Right cardiac atrium (tissue), 5 donors: ENCODE results near the gene FAM151A. TPM values are rescaled to one million over a fixed set of nuclear protein-coding genes. Genes with fewer than 3 reads are reported as not detected.

Experiments
- ATAC-seq, 2 donors: fragments of 200-7000 bp; cut with Tn5 transposase; one replicate each; pipeline versions ENCODE4 v1.8.0 to v1.9.1; 2020; ENCODE audit warnings: moderate library complexity in 2 of 2, mild to moderate bottlenecking in 1 of 2
- DNase-seq, 3 donors: peaks; one replicate each; pipeline ENCODE4 v3.0.0-alpha.2; 2020
- H3K27ac ChIP-seq: one replicate; pipeline ENCODE4 v1.5.1; 2013; ENCODE audit warnings: mild to moderate bottlenecking, low read length, control low read depth, moderate library complexity
- H3K27me3 ChIP-seq: one replicate; pipeline ENCODE4 v1.6.1; 2013; ENCODE audit not compliant: control insufficient read depth, insufficient read depth
- H3K4me1 ChIP-seq: one replicate; pipeline ENCODE4 v1.6.1; 2013; ENCODE audit warnings: low read length; ENCODE audit not compliant: control insufficient read depth, insufficient read depth
- H3K4me3 ChIP-seq: one replicate; pipeline ENCODE4 v1.5.1; 2013; ENCODE audit warnings: low read length, control low read depth
- H3K9me3 ChIP-seq: one replicate; pipeline ENCODE4 v1.6.1; 2013; ENCODE audit warnings: low read length; ENCODE audit not compliant: control insufficient read depth
- WGBS: extraction: QIAGEN DNeasy Blood & Tissue Kit; methylation state at CpG from one replicate; pipeline ENCODE4 v1.1.7; 2013; 5-methylcytosine and 5-hydroxymethylcytosine counted together
- intact Hi-C, 4 donors: fragments of 100-400 bp; cut with DNase I; formaldehyde crosslinking; loops; one replicate each; pipeline versions ENCODE4 v1.11.0 to v1.14.0; 2022 to 2023
- polyA plus RNA-seq: library from polyadenylated mRNA; stranded (reverse); fragments of 200-250 nt; gene quantifications from one replicate; pipeline ENCODE4 v1.2.3, GENCODE V29; 2013
- total RNA-seq, 4 donors: library from RNA; stranded (reverse); fragmentation: NEBNext Ultra II Directional; extraction: Animal tissue kit (Norgen Biotek cat#: 25700); gene quantifications; one replicate each; pipeline ENCODE4 v1.2.1, GENCODE V29; 2021
- donor health status: healthy with polysubstance abuse.
- donor health status: DM: no; HTN: yes; CAD: no.
- donor health status: DM: no; HTN: no; CAD: no.
- donor health status: DM: no; HTN: yes; CAD: no; lungs with severe emphysema.
- donor health status: DM: yes; HTN: yes; CAD: no.

Gene FAM151A
- total and polyA plus RNA-seq, 5 donors = 0.15 to 0.72 (median 0.51) TPM; not detected in 1

DNA sequence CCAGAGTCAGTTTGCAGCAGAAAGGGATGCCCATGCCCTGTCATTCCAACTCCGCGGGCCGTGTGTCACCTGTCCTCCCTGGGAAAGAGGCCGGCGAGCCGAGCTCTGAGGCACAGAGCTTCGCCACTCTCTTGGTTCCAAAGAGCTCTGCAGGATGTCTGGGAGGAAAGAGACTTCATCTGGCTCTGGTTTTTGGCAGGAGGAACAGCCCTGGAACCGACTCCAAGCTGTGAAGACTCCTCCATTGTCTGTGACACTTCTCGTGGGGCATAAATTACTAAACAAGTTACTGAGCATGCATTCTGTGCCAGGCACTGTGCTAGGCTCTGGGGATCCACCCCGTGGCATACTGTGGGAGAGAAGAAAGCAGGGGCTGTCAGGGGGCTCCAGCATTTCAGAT is 3.9 kb upstream of the FAM151A start:
- Histone ChIP-seq H3K4me1 (no peaks in the 10 kb centered on the region), H3K4me3 (no peak overlapping the region), H3K9me3 (no peaks in the 10 kb centered on the region), H3K27ac (no peak overlapping the region), H3K27me3 (no peaks in the 10 kb centered on the region)
- intact Hi-C loops = no loop called here
- ATAC-seq (no peak), DNase-seq (no peak)
- WGBS = no CpG with 5 or more reads among the region's 10 CpGs

DNA sequence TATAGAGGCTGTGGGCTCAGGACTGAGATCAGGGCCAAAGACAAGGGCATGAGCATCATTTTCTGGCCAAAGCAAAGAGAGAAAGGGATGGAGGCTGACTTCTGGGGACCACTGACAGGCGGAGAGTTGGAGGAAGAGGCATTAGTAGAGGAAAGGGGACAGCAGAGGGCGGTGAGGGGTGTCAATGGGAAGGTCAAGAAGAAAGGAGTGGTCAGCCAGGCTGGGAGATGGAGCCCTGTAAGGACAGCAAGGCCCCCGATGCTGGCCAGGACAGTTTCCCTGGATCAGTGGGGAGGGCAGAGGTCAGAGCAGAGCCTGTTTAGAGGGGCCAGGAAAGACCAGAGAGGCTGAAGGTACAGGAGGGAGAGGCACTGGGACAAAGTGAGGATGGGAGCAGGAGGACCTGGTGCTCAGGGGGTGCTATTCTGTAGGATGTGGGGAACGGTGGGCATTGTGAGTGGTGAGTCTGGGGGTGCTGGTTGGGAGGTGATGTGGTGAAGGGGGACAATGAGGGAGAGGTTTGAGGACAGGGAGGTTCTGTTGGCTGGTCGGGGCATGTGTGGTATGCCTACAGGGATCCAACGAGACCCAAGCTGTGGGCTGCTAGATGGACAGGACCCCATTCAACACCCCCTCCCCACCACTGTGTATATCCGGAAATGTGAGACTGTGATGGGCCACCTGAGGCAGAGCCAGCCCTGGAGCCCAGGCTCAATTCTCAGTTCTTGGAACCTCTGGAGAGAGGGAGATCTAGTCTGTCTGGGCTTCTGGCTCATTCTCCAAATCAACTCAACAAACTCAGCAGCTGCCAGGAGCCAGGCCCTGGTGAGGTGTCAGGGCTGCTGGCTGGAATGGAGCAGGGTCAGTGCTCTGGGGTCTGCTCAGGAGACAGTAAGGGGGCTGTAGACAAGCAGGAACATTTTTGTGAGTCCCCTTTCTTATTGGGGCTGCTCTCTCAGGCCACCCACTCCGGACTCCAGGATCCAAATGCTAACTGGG is 1.4 kb upstream of the FAM151A start:
- H3K27me3 ChIP-seq = no peaks in the 10 kb centered on the region
- H3K9me3 ChIP-seq = no peaks in the 10 kb centered on the region
- ATAC-seq (peak in 1 of 2 donors; percentile 30), DNase-seq (no peak)
- intact Hi-C loops = no loop called here
- H3K4me1 ChIP-seq = no peaks in the 10 kb centered on the region
- 52% methylated on average over 8 of the region's 8 CpGs for WGBS
- no peak overlapping the region for H3K4me3 ChIP-seq
- H3K27ac ChIP-seq = no peak overlapping the region

DNA sequence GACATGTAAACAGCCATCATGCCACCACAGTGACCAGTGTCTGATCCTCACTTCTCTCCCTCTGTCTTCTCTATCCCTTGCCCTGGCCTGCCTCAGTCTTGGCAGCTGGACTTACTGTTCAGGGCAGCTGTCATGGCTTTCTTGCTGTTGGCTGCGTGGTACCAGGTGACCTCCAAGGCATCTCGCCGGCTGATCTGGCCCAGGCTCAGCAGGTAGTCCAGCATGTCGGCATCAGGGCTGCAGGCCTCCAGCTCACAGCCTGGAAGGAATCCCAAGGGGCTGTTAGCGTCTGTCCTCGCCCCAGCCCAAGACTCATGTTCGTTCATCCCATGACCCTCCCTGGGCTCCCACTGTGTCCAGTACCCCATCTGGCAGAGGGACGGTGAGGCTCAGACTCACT is 3.6 kb downstream of the FAM151A start:
- DNase-seq (peak in 1 of 3 donors; percentile 35), ATAC-seq (no peak)
- Histone ChIP-seq H3K9me3 (no peaks in the 10 kb centered on the region), H3K27me3 (no peaks in the 10 kb centered on the region), H3K27ac (no peak overlapping the region), H3K4me1 (no peaks in the 10 kb centered on the region), H3K4me3 (no peak overlapping the region)
- 71% methylated on average over 8 of the region's 8 CpGs for whole genome bisulfite sequencing
- intact Hi-C loops = no loop called here

DNA sequence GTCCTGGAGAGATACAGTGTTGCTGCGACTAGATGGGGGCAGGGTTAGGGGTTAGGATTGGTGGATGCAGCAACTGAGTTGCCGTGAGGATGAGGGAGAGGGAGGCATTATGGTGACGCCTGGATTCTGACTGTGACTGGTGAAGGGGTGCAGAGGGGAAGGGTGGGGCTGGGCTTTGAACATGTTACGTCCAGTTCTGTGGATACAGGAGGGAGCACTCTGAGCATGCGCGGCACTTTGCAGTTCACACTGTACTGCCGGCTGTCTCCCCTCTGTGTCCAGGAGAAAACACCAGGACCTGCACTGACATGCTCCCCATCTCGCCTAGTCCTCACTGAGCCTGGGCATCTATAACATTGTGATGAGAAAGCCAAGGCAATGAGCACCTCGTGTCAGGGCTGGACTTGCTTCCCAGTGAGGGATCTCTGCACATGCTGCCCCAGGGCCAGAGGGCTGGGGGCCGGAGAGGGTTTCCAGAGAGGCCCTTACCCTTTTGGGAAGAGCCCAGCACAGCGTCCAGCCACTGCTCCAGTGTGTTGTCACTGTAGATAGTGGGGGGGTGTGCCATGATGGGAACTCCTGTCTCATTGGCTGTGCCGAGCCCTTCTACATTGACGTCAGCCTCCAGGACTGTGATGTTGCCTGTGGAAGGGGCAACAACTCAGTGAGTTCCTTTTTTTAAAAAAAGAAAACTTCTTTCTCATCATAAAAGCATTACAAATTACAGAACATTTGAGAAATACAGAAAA is 7.6 kb downstream of the FAM151A start:
- no peaks in the 10 kb centered on the region for H3K27me3 ChIP-seq
- H3K4me3 ChIP-seq = no peak overlapping the region
- intact Hi-C loops = no loop called here
- no peaks in the 10 kb centered on the region for H3K9me3 ChIP-seq
- H3K4me1 ChIP-seq = no peaks in the 10 kb centered on the region
- DNase-seq = peak in 1 of 3 donors; percentile 56
- H3K27ac ChIP-seq = no peak overlapping the region
- WGBS = 48% methylated on average over 13 of the region's 13 CpGs
- ATAC-seq = peak; percentile 42 to 46

DNA sequence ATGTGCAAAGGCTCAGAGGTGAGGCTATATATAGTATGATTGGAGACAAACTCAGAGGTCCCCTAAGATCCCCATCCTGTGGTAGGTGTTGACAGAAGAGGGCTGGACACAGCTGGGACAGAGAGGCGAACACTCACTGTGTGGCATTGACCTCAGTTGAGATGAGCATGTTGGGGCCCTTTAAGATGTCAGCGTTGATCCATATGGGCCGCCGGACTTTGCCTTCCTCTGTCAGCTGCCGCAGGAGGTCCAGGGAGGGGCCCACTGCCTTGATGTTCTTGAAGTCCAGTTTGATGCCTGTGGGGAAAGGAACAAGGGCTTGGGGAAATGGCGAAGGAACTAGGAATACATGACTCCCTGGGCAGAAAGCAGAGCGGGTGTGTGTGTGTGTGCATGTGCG is 8.8 kb downstream of the FAM151A start:
- DNase-seq (peak in 1 of 3 donors; percentile 18), ATAC-seq (no peak)
- WGBS = 66% methylated on average over 8 of the region's 8 CpGs
- no peak overlapping the region for H3K4me3 ChIP-seq
- no peaks in the 10 kb centered on the region for H3K27me3 ChIP-seq
- intact Hi-C loops = no loop called here
- no peaks in the 10 kb centered on the region for H3K9me3 ChIP-seq
- no peak overlapping the region for H3K27ac ChIP-seq
- H3K4me1 ChIP-seq = no peaks in the 10 kb centered on the region

DNA sequence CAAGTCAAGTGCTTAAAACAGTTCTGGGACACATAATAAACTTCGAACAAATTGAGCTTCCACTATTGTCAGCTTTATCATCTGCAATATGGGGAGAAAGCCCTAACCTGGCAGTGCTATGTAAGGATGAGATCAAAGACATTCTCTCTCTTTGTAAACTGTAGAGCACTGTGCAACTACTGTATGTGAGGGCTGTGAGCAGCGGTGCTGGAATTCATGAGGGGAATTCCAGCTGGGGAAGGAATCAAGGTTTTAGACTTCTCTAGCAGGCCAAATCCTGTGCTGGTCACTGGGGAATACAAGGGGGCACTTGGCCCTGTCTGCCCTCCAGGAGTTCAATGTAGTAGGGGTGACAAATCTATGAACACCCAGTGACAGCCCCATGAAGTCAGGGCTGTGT is 9.3 kb downstream of the FAM151A start:
- Histone ChIP-seq H3K4me3 (no peak overlapping the region), H3K4me1 (no peaks in the 10 kb centered on the region), H3K9me3 (no peaks in the 10 kb centered on the region), H3K27ac (no peak overlapping the region), H3K27me3 (no peaks in the 10 kb centered on the region)
- 79% methylated on average over 2 of the region's 2 CpGs for WGBS
- intact Hi-C loops = no loop called here
- DNase-seq (peak in 1 of 3 donors; percentile 9), ATAC-seq (no peak)

DNA sequence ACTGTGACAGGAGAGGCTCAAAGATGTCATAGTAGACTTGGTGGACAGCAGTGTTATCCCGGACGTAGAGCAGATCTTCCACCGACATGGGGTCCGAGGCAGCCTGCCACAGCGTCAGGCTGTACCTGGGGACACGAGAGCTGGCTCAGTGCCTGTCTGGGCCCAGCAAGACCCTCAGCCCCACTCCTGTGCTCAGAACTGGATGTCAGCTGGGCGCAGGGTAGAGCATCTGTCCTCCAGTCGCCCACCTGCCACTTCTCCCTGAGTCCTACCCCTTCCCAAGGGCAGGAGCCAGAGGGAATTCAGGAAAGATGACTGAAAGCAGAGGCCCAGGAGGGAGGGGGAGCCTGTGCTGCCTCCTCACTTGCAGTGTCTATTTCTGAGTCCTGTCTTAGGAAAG is 11.7 kb downstream of the FAM151A start:
- ATAC-seq = no peak
- H3K9me3 ChIP-seq = no peaks in the 10 kb centered on the region
- no peaks in the 10 kb centered on the region for H3K27me3 ChIP-seq
- peak in 1 of 3 donors; percentile 23 for DNase-seq
- 82% methylated on average over 8 of the region's 8 CpGs for WGBS
- H3K4me1 ChIP-seq = no peaks in the 10 kb centered on the region
- intact Hi-C loops = no loop called here
- no peak overlapping the region for H3K27ac ChIP-seq
- no peak overlapping the region for H3K4me3 ChIP-seq

DNA sequence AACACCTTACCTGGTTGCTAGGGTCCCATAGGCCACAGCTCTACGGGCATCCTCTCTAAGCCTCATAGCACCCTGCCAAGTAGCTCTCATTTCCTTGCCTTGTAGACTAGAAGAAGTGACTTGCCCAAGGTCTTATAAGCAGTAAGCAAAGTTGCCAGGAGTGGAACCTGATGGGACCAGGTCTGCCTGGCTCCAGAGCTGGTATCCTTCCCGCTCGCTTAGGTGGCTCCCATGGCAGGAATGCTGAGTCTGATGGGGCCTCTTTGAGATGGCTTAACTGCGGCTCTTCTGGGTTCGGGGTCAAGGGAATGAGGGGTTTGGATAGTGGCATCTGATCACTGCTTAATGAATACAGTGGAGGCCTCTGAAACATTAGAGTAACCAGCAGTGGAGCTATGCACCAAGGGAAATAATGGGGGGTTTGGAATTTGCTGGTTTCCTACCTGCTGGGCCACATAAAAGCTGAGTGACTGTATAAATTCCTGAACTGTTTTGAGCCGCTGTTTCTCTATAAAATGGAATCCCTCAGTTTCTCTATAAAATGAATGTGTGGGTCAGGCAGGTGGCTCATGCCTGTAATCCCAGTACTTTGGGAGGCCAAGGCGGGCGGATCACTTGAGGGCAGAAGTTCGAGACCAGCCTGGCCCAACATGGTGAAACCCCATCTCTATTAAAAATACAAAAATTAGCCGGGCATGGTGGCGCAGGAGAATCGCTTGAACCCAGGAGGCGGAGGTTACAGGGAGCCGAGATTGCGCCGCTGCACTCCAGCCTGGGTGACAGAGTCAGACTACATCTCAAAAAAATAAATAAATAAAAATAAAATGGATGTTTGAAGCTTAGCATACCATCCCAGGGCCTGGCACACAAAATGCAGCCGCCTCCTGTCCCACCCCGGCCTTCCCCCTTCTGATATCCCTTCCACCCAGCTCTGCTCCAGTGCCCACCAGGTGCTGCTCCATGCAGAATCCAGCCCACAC is 12.4 kb downstream of the FAM151A start:
- H3K27me3 ChIP-seq = no peaks in the 10 kb centered on the region
- 95% methylated on average over 18 of the region's 18 CpGs for WGBS
- H3K27ac ChIP-seq = no peak overlapping the region
- intact Hi-C loops = no loop called here
- H3K9me3 ChIP-seq = no peaks in the 10 kb centered on the region
- H3K4me1 ChIP-seq = no peaks in the 10 kb centered on the region
- no peak for ATAC-seq
- no peak overlapping the region for H3K4me3 ChIP-seq
- peak in 1 of 3 donors; percentile 27 for DNase-seq

DNA sequence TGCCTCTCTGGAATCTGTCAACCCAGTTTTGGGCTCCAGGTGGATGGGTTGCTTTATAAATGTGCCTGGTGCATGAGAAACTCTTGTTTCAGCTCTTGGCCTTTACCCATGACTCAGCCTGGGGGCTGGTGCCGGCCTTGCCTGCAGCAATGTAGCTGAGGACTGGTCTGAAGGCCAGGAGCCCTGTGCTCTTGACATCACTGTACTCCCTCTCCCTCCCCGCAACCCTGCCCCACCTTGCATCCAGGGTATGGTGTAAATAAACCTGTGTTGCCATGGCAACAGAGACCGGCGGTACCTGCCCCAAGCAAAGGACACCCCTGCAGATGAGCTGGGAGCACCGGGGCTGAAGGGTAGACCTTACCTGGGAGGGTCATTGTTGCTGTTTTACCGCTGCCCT is 13.3 kb downstream of the FAM151A start:
- Histone ChIP-seq H3K4me1 (no peaks in the 10 kb centered on the region), H3K27ac (no peak overlapping the region), H3K4me3 (no peak overlapping the region), H3K27me3 (no peaks in the 10 kb centered on the region), H3K9me3 (no peaks in the 10 kb centered on the region)
- intact Hi-C loops = no loop called here
- no peak for ATAC-seq
- WGBS = 82% methylated on average over 6 of the region's 6 CpGs
- DNase-seq = peak in 1 of 3 donors; percentile 16

DNA sequence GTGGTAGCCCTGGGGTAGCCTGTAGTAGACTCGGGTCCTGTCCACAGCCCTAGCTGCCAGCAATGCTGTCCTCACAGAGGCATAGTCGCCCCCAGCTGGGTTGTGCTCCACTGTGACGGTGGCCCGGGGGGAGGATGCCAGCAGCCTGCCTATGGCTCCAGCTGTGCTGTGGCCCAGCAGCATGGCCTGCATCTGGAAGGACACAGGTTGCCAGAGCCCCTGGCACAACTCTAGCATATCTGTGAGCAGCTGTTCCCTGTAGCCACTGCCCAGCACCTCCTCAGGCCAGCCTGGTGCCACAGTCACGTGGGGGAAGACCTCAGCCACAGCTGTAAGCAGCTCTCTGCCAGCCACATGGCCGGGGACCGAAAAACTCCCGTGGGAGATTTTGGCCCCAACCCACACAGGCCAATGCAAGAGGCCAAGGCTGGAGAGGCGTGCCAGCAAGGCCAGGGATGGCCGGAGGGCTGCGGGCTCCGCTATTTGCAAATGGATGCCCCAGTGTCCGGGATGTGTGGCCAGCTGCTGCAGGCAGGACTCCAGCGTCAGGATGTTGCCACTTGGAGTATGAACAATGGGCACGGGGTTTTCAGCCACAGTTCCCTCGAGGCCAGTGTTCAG is 13.9 kb downstream of the FAM151A start:
- Histone ChIP-seq H3K4me1 (no peaks in the 10 kb centered on the region), H3K9me3 (no peaks in the 10 kb centered on the region), H3K4me3 (no peak overlapping the region), H3K27me3 (no peaks in the 10 kb centered on the region), H3K27ac (no peak overlapping the region)
- intact Hi-C loops = no loop called here
- ATAC-seq (no peak), DNase-seq (peak in 1 of 3 donors; percentile 65)
- WGBS = 65% methylated on average over 16 of the region's 16 CpGs
